LNCaP clone FGC (cell line): ENCODE data around the gene C11orf21.

Source experiments
- DNase-seq: peaks from one replicate; pipeline ENCODE4 v3.0.0-alpha.2; 2011; ENCODE audit warnings: low read depth
- H3K4me3 ChIP-seq: 2 replicates; pipeline ENCODE4 v1.5.1; 2011; ENCODE audit warnings: mild to moderate bottlenecking, low read depth, low read length, control low read depth
- CTCF ChIP-seq: IDR thresholded peaks from 2 replicates; pipeline ENCODE4 v1.5.1; 2012; ENCODE audit warnings: mild to moderate bottlenecking; ENCODE audit not compliant: control insufficient read depth, insufficient read depth; ENCODE audit errors: extremely low read depth

Gene C11orf21

DNA sequence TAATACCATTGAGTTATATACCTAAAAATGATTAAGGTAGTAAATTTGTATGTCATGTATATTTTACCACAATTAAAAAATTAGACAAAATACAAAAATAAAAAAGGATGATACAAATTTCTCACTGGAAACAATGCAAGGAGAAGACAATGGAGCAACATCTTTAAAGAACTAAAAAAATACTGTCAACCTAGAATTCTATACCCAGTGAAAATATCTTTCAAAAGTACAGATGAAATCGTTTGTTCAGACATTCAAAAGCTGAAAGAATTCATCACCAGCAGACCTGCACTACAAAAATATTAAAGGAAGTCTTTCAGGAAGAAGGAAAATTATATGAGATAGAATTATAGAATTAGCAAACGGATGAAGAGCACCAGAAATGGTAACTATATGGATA lies 21.5 kb downstream of the C11orf21 start:
- no peak overlapping the region for H3K4me3 ChIP-seq
- no peak for DNase-seq
- TF ChIP-seq CTCF, result no peak

- no peak for DNase-seq
- H3K4me3 ChIP-seq, result no peak overlapping the region
- no peak for TF ChIP-seq CTCF
Observed at GRCh38 chr11:2277933-2278523, 23.7 kb downstream of the C11orf21 start.

- H3K4me3 ChIP-seq, result no peak overlapping the region
- DNase-seq, result no peak
- no peak for TF ChIP-seq CTCF
Observed at GRCh38 chr11:2277008-2277346, 24.7 kb downstream of the C11orf21 start.

GRCh38 chr11:2276280-2277007 lies 25.3 kb downstream of the C11orf21 start:
- no peak overlapping the region for H3K4me3 ChIP-seq
- no peak for DNase-seq
- TF ChIP-seq CTCF, result no peak

DNA sequence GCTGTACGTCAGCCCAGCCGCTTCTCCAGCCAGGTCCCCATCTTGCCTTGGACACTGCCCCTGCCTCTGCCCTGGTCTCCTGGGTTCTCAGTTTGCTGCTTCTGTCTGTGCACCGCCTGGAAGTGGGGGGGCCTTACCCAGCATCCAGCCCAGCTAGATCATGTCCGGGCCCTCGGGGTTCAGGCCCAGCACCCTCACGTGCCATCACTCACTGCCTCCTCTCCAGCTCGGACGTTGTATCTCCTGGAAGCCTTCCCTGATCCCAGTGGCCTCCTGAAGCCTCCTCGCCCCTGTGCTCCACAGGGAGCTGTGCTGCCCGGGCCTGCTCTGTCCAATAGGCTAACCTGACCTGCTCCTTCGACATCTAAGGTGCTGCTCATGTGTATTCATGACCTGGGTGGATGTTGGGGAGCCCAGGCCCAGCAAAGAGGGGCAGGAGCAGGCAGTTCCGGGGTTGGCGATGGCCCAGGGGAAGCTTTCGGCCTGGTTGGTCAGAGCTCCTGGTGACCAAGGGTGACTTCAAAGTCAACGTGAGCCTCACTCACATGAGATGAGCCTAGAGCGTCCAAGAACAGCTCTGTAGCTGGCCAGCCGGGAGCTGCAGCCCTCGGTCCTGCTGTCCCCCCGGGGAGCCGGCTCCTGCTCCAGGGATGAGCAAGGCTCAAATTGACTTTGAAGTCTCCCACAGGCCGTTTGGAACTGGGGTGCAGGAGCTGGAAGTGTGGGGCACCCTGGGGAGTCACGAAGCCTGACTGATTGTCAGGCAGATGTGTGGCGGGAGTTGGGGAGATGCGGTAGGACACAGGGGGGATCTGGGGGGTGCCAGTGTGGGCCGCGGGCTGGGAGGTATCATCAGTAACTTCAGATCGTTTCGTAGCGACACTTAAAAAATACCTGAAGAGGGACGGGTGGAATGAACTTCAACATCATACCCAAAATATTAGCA lies 26.1 kb downstream of the C11orf21 start:
- H3K4me3 ChIP-seq, result no peak overlapping the region
- no peak for DNase-seq
- TF ChIP-seq CTCF, result no peak

DNA sequence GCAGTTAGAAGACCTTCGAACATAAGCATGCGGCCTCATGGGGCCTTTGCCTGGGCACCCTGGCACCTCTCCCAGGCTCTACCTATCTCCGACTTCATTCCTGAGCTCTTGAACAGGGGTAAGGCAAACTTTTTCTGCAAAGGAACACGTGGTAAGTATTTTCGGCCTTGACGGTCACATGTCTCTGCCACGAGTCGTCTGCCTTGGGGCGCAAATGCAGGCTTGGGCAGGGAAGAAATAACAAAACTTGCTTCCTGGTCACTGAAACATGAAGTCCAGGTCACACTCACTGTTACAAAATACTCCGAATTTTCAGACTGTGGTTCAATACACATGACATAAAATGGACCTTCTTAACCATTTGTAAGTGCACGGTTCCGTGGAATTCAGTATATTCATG lies 27.9 kb downstream of the C11orf21 start:
- no peak for DNase-seq
- no peak for TF ChIP-seq CTCF
- no peak overlapping the region for H3K4me3 ChIP-seq
